CD4-positive, alpha-beta T cell treated with Interleukin-4 for 4 hours (primary cell): ENCODE data around the gene HEXD.
"Not testable (repeated sequence)": the region's sequence is repeated elsewhere in the genome, so short reads cannot be mapped to it uniquely, and the experiment has no call there.

Experiments
- DNase-seq: peaks from one replicate; pipeline ENCODE4 v3.0.0-alpha.2; 2020

HEXD gene

GRCh38 chr17:82397449-82398335 is 20.5 kb upstream of the HEXD start:
- DNase-seq = no peak

- DNase-seq = no peak
Measured at GRCh38 chr17:82399041-82399441, 19.1 kb upstream of the HEXD start.

- DNase-seq = no peak
Measured at GRCh38 chr17:82399601-82400101, 18.5 kb upstream of the HEXD start.

- DNase-seq = no peak
Measured at GRCh38 chr17:82400206-82400605, 17.9 kb upstream of the HEXD start.

DNA sequence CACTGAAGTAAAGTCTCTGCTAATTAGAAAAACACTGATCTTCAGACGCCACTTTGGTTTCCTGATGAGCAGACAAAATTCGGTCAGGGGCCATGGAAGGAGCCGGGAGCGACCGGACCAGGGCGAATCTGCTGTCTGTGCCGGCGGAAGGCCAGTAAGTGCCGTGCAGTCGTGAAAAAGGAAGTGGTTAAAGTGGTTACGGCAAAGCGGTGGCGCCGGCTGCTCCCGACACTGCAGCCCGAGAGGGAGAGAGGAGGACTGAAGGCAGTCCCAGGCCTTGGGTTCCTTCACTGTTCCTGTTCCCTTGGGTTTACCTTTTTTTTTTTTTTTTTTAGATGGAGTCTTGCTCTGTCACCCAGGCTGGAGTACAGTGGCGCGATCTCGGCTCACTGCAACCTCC is 17.3 kb upstream of the HEXD start:
- peak; percentile 47 for DNase-seq

DNA sequence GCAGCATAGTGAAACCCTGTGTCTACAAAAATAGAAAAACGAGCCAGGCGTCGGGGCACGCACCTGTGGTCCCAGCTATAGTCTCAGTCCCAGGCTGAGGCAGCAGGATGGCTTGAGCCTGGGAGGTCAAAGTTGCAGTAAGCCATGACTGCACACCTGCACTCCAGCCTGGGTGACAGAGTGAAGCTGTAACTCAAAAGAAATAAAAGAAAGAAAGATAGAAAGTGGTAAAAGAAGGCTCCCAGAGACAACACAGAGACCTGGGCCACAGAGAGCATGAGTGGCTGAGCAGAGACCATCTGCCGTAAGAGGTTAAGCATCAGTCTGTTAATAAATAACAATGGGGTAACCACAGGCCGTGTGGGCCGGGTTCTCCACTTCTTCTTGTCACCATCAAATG is 15.3 kb upstream of the HEXD start:
- no peak for DNase-seq

DNA sequence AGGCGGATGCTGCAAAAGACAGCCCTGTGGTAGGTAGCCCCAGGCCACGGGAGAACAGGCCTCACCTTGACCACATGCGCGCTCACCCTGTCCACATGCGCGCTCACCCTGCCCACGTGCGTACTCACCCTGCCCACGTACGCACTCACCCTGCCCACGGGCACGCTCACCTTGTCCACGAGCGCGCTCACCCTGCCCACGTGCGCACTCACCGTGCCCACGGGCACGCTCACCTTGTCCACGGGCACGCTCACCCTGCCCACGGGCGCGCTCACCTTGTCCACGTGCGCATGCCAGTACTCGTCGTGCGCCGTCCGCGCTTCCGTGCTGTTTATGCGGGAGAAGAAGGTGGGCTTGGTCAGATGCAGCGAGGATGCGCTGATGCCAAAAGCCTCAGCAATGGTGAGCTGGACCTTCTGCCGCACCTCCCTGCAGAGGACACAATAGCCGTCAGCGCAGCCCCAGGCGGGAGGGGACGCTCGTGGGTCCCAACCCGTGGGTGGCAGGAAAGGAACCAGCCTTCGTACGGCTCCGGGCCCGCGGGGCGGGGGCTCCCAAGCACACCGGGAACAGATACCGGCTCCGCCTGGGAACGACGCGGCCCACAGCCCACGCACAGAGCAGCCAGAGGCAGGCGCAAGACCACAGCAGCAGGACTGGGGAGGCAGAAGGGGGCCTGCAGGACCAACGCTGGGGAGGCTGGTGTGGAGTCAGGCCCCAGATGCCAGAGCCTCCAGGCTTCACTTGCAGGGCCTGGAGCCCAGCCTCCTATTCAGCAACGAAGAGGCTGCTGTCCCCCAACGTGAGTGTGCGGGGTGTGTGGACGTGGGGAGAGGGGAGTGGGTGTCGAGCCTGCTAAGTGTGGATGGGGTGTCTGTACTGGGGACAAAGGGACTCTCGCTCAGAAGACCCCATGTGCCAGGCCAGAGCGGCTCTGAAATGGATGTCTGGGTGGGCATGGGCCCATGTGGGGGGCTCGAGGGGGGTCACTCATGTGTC is 14.2 kb upstream of the HEXD start:
- no peak for DNase-seq

- DNase-seq = no peak
Measured at GRCh38 chr17:82405051-82405450, 13.1 kb upstream of the HEXD start.

- DNase-seq = no peak
Measured at GRCh38 chr17:82406131-82406671, 11.9 kb upstream of the HEXD start.

DNA sequence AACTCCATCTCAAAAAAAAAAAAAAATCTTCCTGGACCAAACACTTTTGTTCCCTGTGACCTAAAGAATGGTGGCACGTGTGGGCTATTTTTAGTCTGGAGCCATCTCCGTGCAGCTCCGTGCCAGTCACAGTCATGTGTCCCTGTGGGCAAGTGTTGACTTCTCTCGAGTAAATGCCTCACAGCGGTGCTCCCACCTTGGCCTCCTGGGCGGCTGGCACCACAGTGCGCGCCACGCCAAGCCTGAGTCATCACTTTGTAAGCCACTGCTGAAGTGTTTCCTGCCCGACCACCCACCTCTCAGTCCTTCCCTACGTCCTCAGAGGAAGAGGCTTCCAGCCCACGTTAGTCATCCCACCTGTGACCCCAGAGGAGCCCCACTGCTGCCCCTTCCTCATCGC is 10.9 kb upstream of the HEXD start:
- DNase-seq = no peak

DNA sequence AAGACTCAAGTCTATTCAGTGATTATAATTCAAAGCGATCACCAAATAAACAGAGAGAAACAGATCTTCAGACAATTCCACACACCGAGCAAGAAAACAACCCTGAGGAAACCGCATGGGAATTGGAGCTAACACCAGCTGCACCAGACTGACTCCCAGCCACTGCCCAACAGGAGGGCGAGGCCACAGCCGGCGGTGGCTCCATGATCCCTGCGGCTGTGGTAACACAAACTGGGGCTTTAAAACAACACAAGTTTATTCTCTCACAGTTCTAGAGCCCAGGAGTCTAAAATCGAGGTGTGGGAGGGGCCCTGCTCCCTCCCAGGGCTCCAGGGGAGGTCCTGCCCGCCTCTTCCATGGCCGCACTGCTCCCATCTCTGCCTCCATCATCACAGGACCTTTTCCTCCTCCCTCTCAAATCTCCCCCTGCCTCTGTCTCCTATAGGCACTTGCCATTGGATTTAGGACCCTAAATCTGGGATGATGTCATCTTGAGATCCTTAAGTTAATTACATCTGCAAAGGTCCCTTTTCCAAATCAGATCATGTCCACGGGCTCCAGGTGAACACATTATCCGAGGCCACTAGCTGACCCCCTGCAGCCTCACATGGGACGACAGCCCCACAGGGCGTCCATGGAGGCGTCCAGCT is 9.7 kb upstream of the HEXD start:
- no peak for DNase-seq

- DNase-seq = no peak
Measured at GRCh38 chr17:82408938-82409318, 9.2 kb upstream of the HEXD start.

DNA sequence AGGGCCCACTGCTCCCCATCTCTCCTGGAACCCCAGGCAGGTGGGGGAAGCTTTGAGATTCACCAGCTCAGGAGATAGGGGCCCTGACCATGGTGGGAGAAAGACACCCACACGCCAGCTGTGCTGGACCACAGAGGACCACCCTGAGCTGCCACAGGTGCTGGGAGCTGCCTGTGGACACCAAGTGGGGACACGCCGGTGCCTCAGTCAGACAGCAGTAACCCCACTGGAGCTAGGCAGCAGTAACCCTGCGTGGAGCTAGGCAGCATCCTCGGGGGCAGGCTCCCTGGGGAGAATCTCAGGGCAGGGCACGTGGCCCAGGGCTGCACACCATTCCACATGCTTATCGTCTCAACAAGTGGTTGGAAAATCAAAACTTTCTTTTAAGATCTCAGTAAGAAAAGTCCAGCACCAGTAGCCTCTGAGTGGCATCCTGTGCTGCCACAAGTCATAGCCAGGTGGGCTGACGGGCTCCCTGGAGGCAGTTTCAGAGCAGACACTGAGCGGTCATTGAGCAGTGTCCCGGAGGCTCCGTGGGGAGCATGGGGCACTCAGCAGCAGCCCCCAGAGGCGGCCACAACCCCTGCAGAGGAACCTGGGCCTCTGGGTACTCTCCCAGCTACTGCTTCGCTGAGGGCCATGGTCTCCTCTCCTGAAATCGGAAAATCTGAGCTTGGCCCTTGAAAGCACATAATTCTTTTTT is 8.0 kb upstream of the HEXD start:
- no peak for DNase-seq

GRCh38 chr17:82411396-82412053 is 6.6 kb upstream of the HEXD start:
- DNase-seq = no peak

- not testable (repeated sequence) for DNase-seq
Measured at GRCh38 chr17:82412081-82412480, 6.1 kb upstream of the HEXD start.

DNA sequence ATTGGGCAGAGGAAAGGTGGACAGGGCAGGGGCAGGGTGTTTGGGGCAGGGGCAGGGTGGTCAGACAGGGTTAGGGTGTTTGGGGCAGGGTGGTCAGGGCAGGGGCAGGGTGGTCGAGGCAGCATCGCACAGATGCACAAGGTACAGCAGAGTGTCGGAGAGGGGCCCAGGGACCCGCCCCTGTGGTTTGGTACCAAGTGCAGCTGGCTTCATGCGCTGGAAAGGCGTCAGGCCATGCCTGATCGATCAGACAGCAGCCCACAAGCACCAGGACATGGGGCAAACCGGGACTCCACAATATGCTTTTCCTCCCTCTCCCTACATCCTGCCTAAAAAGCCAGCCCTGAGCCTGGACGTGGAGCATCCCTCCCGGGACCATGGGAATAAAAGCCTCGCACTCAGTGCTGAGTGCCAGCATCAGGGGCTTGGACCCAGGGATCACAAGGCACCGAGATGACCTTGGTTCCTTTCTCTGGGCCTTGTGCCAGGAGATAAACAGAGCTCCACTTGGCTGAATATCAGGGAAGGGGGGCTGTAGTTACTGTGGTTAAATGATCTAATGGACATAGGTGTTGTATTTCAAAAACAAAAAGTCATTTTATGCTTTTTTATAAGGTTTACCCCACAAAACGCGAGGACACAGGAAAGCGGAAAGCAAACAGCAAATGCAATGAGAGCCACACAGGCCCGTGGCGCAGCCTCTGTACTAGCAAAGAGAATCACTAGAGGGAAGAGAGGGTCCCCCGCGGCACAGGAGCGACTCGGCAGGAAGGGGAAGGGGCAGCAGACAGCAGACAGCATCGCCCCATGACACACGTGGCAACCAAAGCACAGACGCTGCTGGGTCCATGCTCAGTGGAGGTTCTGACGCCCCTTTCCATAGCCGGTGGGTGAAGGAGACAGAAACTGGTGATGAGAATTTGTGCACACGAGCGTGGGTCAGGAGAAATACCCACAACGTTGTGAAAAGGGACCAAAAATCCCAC is 5.3 kb upstream of the HEXD start:
- no peak for DNase-seq

DNA sequence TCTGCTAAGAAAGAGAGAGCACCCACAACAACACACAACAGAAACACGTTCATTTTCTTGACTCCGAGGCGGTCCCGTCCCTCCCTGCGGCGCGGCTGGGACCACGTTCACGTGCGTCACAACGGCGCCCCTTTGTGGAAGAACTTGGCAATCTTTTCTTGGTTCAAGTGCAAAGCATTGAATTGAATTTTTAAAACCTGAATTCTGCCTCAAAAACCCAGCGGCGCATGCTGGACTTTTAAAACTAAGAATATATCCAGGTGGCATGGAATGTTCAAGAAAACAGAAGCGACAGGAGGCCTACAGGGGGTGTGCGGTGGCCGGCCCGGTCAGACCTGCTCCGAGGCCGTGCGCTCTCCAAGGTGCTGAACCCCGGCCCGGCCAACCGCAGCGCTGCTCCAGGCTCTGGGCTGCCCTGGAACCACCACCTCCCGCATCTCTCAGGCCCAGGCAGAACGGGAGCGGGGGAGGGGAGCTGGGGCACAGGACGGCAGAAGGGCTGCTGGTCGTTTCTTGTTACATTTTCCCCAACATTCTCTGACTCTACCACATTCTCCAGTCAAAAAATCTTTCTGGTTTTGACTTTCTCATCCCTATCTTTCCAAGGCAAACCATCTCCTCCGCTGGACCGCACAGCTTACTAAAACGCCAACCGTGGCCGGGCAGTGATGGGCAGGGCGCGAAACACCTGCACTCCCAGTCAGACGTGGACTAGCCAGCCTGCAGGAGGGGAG is 3.4 kb upstream of the HEXD start:
- DNase-seq = peak; percentile 62

DNA sequence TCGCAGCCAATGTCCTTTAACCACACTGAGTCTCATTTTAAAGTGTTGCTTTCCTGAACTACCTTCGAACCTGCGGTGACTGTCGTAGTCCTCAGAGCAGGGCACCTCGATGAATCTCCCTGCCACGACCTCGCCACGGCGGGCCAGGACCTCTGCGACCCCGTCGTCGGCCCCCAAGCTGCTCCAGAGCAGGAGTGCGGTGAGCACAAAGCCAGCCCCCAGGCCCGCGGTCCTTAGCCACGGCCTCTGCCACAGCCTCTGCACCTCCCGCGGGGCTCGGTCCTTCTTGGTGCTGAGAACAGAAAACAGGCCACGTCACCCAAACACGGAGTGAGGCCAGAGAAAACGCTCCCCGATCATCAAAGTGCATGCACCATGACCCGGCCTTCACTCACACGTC is 2.8 kb upstream of the HEXD start:
- no peak for DNase-seq

DNA sequence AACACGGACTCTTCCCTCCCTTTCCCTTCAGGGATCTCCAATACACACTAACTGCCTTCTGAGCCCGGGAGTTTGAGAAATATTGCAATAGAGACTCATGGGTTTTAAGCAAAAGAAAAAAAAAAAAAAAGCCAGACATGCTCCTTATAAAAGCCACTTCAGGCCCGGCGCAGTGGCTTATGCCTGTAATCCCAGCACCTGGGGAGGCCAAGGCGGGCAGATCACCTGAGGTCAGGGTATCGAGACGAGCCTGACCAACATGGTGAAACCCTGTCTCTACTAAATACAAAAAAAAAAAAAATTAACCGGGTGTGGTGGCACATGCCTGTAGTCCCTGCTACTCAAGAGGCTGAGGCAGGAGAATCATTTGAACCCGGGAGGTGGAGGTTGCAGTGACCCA is 2.4 kb upstream of the HEXD start:
- no peak for DNase-seq

- no peak for DNase-seq
Measured at GRCh38 chr17:82416264-82416663, 1.9 kb upstream of the HEXD start.
